AG09309 (cell line): Measurements from ENCODE around the gene PRMT5.

Experiments
- DNase-seq: peaks from one replicate; pipeline ENCODE4 v3.0.0-alpha.2; 2010; ENCODE audit warnings: low read depth
- H3K4me3 ChIP-seq: 2 replicates; pipeline ENCODE4 v1.5.1; 2011; ENCODE audit warnings: mild to moderate bottlenecking, low read depth, low read length, moderate library complexity; ENCODE audit not compliant: control insufficient read depth
- TF ChIP-seq, protein P1 (sequence below): IDR thresholded peaks from 2 replicates; pipeline ENCODE4 v1.5.1; 2011; ENCODE audit warnings: mild to moderate bottlenecking, low read depth, low read length, inconsistent platforms; ENCODE audit not compliant: insufficient read depth, control insufficient read depth; ENCODE audit errors: missing control alignments

The PRMT5 gene

DNA sequence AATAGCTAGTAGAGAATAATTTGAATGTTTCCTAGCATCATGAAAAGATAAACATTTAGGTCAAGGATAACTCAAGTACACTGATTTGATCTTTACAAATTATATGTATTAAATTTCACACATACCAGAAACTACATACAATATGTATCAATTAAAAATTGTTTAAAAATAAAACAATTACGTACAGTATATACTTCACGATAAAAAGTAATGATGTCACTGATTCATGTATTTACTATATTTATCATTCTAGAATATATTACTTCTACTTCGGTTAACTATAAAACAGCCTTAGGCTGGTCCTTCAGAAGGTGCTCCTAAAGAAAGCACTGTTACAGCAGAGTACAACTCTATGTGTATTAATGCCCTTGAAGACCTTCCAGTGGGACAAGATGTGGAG is 21.7 kb downstream of the PRMT5 start:
- DNase-seq = no peak
- TF ChIP-seq, protein P1, sequence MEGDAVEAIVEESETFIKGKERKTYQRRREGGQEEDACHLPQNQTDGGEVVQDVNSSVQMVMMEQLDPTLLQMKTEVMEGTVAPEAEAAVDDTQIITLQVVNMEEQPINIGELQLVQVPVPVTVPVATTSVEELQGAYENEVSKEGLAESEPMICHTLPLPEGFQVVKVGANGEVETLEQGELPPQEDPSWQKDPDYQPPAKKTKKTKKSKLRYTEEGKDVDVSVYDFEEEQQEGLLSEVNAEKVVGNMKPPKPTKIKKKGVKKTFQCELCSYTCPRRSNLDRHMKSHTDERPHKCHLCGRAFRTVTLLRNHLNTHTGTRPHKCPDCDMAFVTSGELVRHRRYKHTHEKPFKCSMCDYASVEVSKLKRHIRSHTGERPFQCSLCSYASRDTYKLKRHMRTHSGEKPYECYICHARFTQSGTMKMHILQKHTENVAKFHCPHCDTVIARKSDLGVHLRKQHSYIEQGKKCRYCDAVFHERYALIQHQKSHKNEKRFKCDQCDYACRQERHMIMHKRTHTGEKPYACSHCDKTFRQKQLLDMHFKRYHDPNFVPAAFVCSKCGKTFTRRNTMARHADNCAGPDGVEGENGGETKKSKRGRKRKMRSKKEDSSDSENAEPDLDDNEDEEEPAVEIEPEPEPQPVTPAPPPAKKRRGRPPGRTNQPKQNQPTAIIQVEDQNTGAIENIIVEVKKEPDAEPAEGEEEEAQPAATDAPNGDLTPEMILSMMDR = no peak
- no peak overlapping the region for H3K4me3 ChIP-seq

DNA sequence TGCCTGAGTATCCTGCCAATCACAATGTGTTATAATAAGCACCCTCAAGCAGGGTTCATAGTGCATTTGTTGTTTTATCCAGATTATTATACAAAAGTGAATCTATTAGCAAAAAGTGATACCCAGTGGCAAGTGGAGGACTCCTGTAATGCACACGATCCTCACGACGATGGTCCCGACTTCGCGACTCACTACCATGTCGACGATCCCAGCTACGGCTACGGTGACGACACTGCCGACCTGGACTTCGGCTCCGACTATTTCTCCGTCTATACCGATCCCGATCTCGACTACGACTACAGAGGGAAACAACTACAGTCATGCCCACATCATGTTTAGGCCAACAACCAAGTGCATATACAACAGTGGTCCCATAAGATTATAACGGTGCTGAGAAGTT is 23.1 kb downstream of the PRMT5 start:
- H3K4me3 ChIP-seq = no peak overlapping the region

DNA sequence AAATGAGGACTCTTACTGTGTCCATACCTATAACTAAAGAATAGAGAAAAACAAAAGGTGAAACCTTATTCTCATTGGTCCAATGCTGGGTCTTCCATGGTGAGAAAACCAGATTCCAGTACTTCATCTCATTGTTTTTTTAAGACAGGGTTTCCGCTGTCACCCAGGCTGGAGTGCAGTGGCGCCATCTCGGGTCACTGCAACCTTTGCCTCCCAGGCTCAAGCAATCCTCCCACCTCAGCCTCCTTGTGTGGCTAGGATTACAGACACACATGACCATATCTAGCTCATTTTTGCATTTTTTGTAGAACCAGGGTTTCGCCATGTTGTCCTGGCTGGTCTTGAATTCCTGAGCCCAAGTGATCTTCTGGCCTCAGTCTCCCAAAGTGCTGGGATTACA is 23.5 kb downstream of the PRMT5 start:
- TF ChIP-seq, protein P1 = no peak
- H3K4me3 ChIP-seq = no peak overlapping the region
- no peak for DNase-seq

More for the DNA sequence above, 23.1 kb downstream of the PRMT5 start:
- TF ChIP-seq, protein P1 = no peak
- DNase-seq = no peak

DNA sequence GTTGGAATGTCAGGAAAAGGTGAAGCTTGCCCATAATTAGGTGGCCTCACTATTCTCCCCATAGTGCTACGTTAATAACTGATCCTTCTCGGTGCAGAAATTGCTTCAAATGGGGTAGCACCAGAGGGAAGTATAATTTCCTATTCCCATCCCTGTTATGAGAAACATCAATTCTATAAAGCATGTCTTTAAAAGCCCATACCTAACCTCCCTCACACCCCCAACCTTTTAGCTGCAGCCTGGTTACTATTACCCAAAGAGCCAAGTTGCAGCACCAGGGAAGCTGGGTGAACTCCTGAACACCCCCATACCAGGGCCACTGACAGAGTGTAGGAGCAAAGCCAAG is 25.5 kb downstream of the PRMT5 start:
- TF ChIP-seq, protein P1 = no peak

DNA sequence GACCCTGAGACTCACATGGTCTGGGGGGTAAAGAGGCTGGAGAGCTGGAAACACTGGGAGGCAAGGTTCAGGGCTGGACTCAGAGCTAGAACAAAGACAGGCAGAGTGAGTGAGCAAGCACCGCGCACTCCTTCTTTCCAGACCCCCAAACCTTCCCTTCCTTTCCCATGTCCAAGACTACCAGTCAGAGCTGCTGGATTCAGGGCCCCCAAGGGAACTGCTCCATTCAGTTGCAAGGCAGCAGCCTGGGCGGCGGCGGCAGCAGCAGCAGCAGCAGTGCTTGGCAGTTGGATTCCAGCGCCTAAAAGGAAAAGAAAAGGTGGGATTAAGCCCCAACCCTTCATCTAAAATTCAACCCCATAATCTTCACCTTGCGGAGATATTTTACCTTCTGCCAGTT is 27.4 kb downstream of the PRMT5 start:
- no peak overlapping the region for H3K4me3 ChIP-seq
- no peak for DNase-seq
- TF ChIP-seq, protein P1 = no peak

More for the DNA sequence above, 25.5 kb downstream of the PRMT5 start:
- no peak for DNase-seq
- no peak overlapping the region for H3K4me3 ChIP-seq

DNA sequence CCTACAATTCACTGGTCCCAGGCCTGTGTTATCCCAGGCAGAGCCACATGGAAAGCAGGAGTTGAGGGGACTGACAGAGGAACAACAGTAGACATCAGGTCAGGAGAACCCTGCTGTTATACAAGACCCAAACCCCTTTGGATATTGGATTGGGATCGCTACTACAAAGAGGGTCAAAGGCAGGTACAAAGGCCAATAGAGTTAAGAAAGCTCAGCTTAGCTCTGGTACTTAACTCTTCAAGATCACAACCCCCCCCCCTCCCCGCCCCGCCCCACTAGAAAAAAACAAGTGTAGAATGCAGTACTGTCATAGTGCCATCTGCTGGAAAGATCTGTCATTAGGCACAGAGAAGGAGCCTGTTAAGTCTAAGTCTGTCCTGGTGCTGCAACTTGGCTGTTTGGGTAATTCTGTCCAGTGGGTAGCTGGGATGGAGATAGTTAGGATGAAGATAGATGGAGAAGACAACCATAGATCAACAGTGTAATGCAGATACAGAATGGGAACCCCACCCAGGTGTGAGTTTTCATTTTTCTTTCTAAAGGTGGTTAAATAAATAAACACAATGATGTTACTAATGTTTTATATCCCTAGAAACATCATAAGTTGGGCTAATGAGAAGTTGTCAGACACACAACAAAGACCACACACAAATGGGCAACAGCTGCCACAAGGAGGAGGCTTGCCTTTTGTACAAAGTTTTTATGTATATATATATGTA is 28.9 kb downstream of the PRMT5 start:
- no peak overlapping the region for H3K4me3 ChIP-seq
- TF ChIP-seq, protein P1 = peak; percentile 62
- DNase-seq = no peak

DNA sequence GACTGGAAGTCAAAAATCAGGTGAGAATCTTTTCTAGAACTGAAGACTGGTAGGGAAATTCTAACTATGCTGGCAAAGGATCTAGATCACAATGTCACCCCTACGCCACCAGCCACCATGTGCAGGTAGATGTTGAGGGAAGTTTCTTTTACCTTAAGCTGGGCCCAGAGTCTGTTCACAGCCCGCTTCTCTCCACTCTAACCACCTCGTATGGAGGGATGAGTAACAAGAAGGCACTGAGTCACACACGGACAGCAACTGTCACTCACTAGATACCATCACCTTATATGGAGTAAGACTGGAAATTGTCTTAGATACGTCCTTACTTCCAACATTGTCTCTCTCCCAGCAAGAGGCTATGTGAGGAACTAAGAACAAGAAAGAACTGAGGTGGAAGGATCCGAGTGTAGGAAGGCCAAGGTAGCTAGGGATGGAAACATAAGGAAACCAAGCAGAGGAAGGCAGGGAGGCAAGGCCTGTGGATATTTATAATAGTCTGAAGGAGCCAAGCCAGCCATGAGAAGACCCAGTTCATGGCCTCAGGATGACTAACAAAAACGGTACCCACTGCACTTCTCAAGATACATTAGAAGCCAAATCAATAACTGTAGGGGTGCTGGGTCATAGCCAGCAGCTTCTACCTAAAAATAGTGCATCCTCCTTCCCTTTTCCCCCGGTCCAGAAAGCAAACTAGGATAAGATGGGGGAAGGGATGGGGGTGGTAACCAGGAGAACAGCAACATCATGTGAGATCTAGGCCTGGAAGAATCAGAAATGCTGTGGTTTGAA is 30.7 kb downstream of the PRMT5 start:
- no peak for DNase-seq
- TF ChIP-seq, protein P1 = no peak

More for the DNA sequence above, 30.7 kb downstream of the PRMT5 start:
- H3K4me3 ChIP-seq = no peak overlapping the region
